Skeletal muscle cell (primary cell): ENCODE results near the gene QKI.
"Not testable (repeated sequence)": the region's sequence is repeated elsewhere in the genome, so short reads cannot be mapped to it uniquely, and the experiment has no call there.

ENCODE experiments used
- DNase-seq: peaks from one replicate; pipeline ENCODE4 v3.0.0-alpha.2; 2010; ENCODE audit warnings: low read depth
- H3K4me3 ChIP-seq: 2 replicates; pipeline ENCODE4 v1.5.1; 2011; ENCODE audit warnings: low read depth, mild to moderate bottlenecking, control low read depth, low read length, moderate library complexity

QKI gene

GRCh38 chr6:163588220-163588919, 173.9 kb downstream of the QKI start:
- no peak overlapping the region for H3K4me3 ChIP-seq

GRCh38 chr6:163589387-163589786, 174.9 kb downstream of the QKI start:
- DNase-seq, result no peak
- no peak overlapping the region for H3K4me3 ChIP-seq

More at GRCh38 chr6:163588220-163588919, 173.9 kb downstream of the QKI start:
- DNase-seq, result peak; percentile 36

GRCh38 chr6:163590132-163590531, 175.6 kb downstream of the QKI start:
- H3K4me3 ChIP-seq, DNase-seq: not testable (repeated sequence)

- DNase-seq, result no peak
- H3K4me3 ChIP-seq, result no peak overlapping the region
Measured at GRCh38 chr6:163592872-163593271, 178.4 kb downstream of the QKI start.

- no peak for DNase-seq
- H3K4me3 ChIP-seq, result no peak overlapping the region
Measured at GRCh38 chr6:163596174-163596573, 181.7 kb downstream of the QKI start.

- H3K4me3 ChIP-seq, result no peak overlapping the region
- no peak for DNase-seq
Measured at GRCh38 chr6:163599136-163599535, 184.6 kb downstream of the QKI start.

- DNase-seq, result no peak
- no peak overlapping the region for H3K4me3 ChIP-seq
Measured at GRCh38 chr6:163599684-163600083, 185.2 kb downstream of the QKI start.

GRCh38 chr6:163600331-163600730, 185.8 kb downstream of the QKI start:
- DNase-seq, result no peak
- H3K4me3 ChIP-seq, result no peak overlapping the region

- no peak for DNase-seq
Measured at GRCh38 chr6:163600781-163601180, 186.3 kb downstream of the QKI start.

GRCh38 chr6:163602851-163603250, 188.3 kb downstream of the QKI start:
- DNase-seq, result no peak
- no peak overlapping the region for H3K4me3 ChIP-seq

More at GRCh38 chr6:163600781-163601180, 186.3 kb downstream of the QKI start:
- H3K4me3 ChIP-seq, result no peak overlapping the region

- no peak overlapping the region for H3K4me3 ChIP-seq
Measured at GRCh38 chr6:163603395-163603794, 188.9 kb downstream of the QKI start.

GRCh38 chr6:163605385-163606097, 191.0 kb downstream of the QKI start:
- no peak for DNase-seq
- H3K4me3 ChIP-seq, result no peak overlapping the region

More at GRCh38 chr6:163603395-163603794, 188.9 kb downstream of the QKI start:
- no peak for DNase-seq

GRCh38 chr6:163607792-163608191, 193.3 kb downstream of the QKI start:
- no peak for DNase-seq

GRCh38 chr6:163608204-163608644, 193.7 kb downstream of the QKI start:
- H3K4me3 ChIP-seq, result no peak overlapping the region
- no peak for DNase-seq

More at GRCh38 chr6:163607792-163608191, 193.3 kb downstream of the QKI start:
- no peak overlapping the region for H3K4me3 ChIP-seq

GRCh38 chr6:163612200-163612599, 197.7 kb downstream of the QKI start:
- no peak overlapping the region for H3K4me3 ChIP-seq
- DNase-seq, result no peak

- no peak for DNase-seq
- H3K4me3 ChIP-seq, result no peak overlapping the region
Measured at GRCh38 chr6:163613025-163613424, 198.5 kb downstream of the QKI start.

GRCh38 chr6:163613668-163614067, 199.2 kb downstream of the QKI start:
- no peak for DNase-seq
- no peak overlapping the region for H3K4me3 ChIP-seq

- no peak for DNase-seq
Measured at GRCh38 chr6:163616452-163616851, 201.9 kb downstream of the QKI start.

GRCh38 chr6:163617549-163617948, 203.0 kb downstream of the QKI start:
- H3K4me3 ChIP-seq, result no peak overlapping the region
- no peak for DNase-seq

More at GRCh38 chr6:163616452-163616851, 201.9 kb downstream of the QKI start:
- no peak overlapping the region for H3K4me3 ChIP-seq

- no peak for DNase-seq
- H3K4me3 ChIP-seq, result no peak overlapping the region
Measured at GRCh38 chr6:163620101-163620500, 205.6 kb downstream of the QKI start.
